Suprapubic skin (tissue), 4 donors: Measurements from ENCODE around the gene PVR. TPM values are rescaled to one million over a fixed set of nuclear protein-coding genes. Genes with fewer than 3 reads are reported as not detected.
"Not testable (repeated sequence)": the region's sequence is repeated elsewhere in the genome, so short reads cannot be mapped to it uniquely, and the experiment has no call there.

ENCODE experiments used
- DNase-seq, 2 donors: peaks; one replicate each; pipeline ENCODE4 v3.0.0-alpha.2; 2019; ENCODE audit warnings: low spot score in 2 of 2
- H3K27ac ChIP-seq: fragments of 200-600 bp; sonication (generic); one replicate; pipeline ENCODE4 v1.5.1; 2019
- H3K27me3 ChIP-seq: fragments of 200-600 bp; sonication (generic); one replicate; pipeline ENCODE4 v1.5.1; 2019
- H3K36me3 ChIP-seq: fragments of 200-600 bp; sonication (generic); one replicate; pipeline ENCODE4 v1.5.1; 2019
- H3K4me1 ChIP-seq: fragments of 200-600 bp; sonication (generic); one replicate; pipeline ENCODE4 v1.5.1; 2019
- H3K4me3 ChIP-seq: fragments of 200-600 bp; sonication (generic); one replicate; pipeline ENCODE4 v1.5.1; 2019; ENCODE audit warnings: mild to moderate bottlenecking
- H3K9me3 ChIP-seq: fragments of 200-600 bp; sonication (generic); one replicate; pipeline ENCODE4 v1.5.1; 2019
- EP300 ChIP-seq: sonication (generic); formaldehyde crosslinking; IDR thresholded peaks from one replicate; pipeline ENCODE4 v1.6.1; 2017; ENCODE audit warnings: antibody characterized with exemption
- POLR2A ChIP-seq, 2 donors: fragments of 450-650 bp; IDR thresholded peaks; one replicate each; pipeline ENCODE4 v1.6.1; 2017; ENCODE audit warnings: antibody characterized with exemption in 2 of 2, mild to moderate bottlenecking in 2 of 2, moderate library complexity in 2 of 2
- POLR2AphosphoS5 ChIP-seq, 3 donors: sonication (generic); formaldehyde crosslinking; IDR thresholded peaks; one replicate each; pipeline ENCODE4 v1.6.1; 2017; ENCODE audit warnings: antibody characterized with exemption in 3 of 3
- WGBS: methylation state at CpG from one replicate; pipeline ENCODE4 v1.1.5; 2018; 5-methylcytosine and 5-hydroxymethylcytosine counted together
- total RNA-seq, 4 donors: library from RNA; depleted of rRNA; stranded (reverse); fragments of >200 nt; gene quantifications; one replicate each; pipeline ENCODE4 v1.1.0, GENCODE V29; 2016
- TF ChIP-seq, protein P1 (sequence below), 2 donors: fragments of 200-600 bp in 1 of 2; fragments of 450-650 bp in 1 of 2; sonication (generic) in 1 of 2; IDR thresholded peaks; one replicate each; pipeline ENCODE4 v1.5.1; 2016 to 2019; ENCODE audit warnings: antibody characterized with exemption in 2 of 2, mild to moderate bottlenecking in 1 of 2, moderate library complexity in 1 of 2

The PVR gene
- total RNA-seq, 4 donors from 2014 or later, result 14.0 to 24.6 (median 15.5) TPM

GRCh38 chr19:44683434-44684210 lies 39.9 kb downstream of the PVR start:
- Histone ChIP-seq H3K27me3 (no peaks in the 10 kb centered on the region), H3K4me1 (no peaks in the 10 kb centered on the region), H3K4me3 (no peak overlapping the region), H3K9me3 (no peaks in the 10 kb centered on the region), H3K36me3 (peaks cover 9% of the 10 kb centered on the region), H3K27ac (no peak overlapping the region)
- 89% methylated on average over 4 of the region's 9 CpGs for WGBS
- DNase-seq, result no peak
- TF ChIP-seq EP300, result no peak
- TF ChIP-seq, protein P1, sequence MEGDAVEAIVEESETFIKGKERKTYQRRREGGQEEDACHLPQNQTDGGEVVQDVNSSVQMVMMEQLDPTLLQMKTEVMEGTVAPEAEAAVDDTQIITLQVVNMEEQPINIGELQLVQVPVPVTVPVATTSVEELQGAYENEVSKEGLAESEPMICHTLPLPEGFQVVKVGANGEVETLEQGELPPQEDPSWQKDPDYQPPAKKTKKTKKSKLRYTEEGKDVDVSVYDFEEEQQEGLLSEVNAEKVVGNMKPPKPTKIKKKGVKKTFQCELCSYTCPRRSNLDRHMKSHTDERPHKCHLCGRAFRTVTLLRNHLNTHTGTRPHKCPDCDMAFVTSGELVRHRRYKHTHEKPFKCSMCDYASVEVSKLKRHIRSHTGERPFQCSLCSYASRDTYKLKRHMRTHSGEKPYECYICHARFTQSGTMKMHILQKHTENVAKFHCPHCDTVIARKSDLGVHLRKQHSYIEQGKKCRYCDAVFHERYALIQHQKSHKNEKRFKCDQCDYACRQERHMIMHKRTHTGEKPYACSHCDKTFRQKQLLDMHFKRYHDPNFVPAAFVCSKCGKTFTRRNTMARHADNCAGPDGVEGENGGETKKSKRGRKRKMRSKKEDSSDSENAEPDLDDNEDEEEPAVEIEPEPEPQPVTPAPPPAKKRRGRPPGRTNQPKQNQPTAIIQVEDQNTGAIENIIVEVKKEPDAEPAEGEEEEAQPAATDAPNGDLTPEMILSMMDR (IDR thresholded peaks at IDR 0.05), result no peak
- no peak for TF ChIP-seq POLR2A (IDR thresholded peaks at IDR 0.05)
- TF ChIP-seq POLR2AphosphoS5 (IDR thresholded peaks at IDR 0.05), result no peak

DNA sequence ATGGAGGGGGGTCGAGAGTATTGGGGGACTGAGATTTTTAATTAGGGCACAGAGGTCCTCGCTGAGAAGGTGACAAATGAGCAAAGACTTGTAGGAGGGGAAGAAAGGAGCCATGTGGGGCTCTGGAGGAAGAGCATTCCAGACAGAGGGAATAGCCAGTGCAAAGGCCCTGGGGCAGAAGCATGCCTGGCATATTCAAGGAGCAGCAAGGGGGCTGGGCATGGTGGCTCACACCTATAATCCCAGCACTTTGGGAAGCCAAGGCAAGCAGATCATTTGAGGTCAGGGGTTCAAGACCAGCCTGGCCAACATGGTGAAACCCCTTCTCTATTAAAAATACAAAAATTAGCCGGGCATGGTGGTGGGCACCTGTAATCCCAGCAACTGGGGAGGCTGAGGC lies 40.7 kb downstream of the PVR start:
- H3K4me1 ChIP-seq, H3K4me3 ChIP-seq, DNase-seq, H3K36me3 ChIP-seq, H3K9me3 ChIP-seq, H3K27me3 ChIP-seq, H3K27ac ChIP-seq: not testable (repeated sequence)
- WGBS, result 95% methylated on average over 3 of the region's 3 CpGs

DNA sequence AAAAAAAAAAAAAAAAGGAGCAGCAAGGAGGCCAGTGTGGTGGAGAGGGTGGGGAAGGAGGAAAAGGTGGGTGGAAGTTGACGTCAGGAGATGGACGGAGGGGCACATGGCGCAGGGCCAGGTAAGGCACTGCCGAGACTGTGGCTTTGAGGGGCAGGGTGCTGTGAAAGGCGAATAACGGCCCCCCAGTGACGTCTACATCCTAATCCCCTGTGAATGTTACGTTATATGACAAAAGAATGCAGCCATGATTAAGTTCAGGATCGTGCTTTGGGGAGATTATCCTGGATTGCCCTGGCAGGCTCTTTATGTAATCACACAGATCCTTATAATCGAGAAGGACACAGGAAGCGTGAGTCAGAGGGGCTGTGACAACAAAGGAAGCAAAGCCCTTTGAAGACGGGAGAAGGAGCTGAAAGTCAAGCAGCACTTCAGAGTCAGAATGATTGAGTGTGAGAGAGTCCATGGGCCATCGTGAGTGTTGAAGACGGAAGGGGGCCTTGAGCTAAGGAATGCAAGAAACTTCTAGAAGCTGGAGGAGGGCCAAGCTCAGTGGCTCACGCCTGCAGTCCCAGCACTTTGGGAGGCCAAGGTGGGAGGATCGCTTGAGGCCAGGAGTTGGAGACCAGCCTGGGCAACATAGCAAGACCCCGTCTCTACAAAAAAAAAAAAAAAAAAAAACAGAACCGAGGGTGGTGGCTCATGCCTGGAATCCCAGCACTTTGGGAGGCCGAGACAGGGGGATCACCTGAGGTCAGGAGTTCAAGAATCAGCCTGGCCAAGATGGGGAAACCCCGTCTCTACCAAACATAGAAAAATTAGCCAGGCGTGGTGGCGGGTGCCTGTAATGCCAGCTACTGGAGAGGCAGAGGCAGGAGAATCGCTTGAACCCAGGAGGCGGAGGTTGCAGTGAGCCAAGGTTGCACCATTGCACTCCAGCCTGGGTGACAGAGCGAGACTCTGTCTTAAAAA lies 41.5 kb downstream of the PVR start:
- Histone ChIP-seq H3K27me3 (no peaks in the 10 kb centered on the region), H3K27ac (no peak overlapping the region), H3K4me3 (no peak overlapping the region), H3K36me3 (peaks cover 9% of the 10 kb centered on the region), H3K4me1 (peaks cover 5% of the 10 kb centered on the region), H3K9me3 (no peaks in the 10 kb centered on the region)
- WGBS, result 36% methylated on average over 25 of the region's 25 CpGs
- TF ChIP-seq POLR2AphosphoS5 (IDR thresholded peaks at IDR 0.05), result no peak
- DNase-seq, result no peak

- Histone ChIP-seq H3K9me3 (no peaks in the 10 kb centered on the region), H3K4me3 (no peak overlapping the region), H3K4me1 (peaks cover 5% of the 10 kb centered on the region), H3K27ac (no peak overlapping the region), H3K36me3 (peaks cover 5% of the 10 kb centered on the region), H3K27me3 (no peaks in the 10 kb centered on the region)
- DNase-seq, result no peak
- 68% methylated on average over 4 of the region's 4 CpGs for WGBS
- no peak for TF ChIP-seq POLR2A (IDR thresholded peaks at IDR 0.05)
- no peak for TF ChIP-seq POLR2AphosphoS5 (IDR thresholded peaks at IDR 0.05)
Observed at GRCh38 chr19:44685877-44686276, 42.2 kb downstream of the PVR start.

GRCh38 chr19:44686896-44687295 lies 43.2 kb downstream of the PVR start:
- Histone ChIP-seq H3K4me1 (peaks cover 6% of the 10 kb centered on the region), H3K36me3 (peaks cover 5% of the 10 kb centered on the region), H3K27ac (no peak overlapping the region), H3K27me3 (no peaks in the 10 kb centered on the region), H3K4me3 (no peak overlapping the region), H3K9me3 (no peaks in the 10 kb centered on the region)
- DNase-seq, result no peak
- TF ChIP-seq, protein P1 (IDR thresholded peaks at IDR 0.05), result no peak
- TF ChIP-seq EP300, result no peak
- TF ChIP-seq POLR2A (IDR thresholded peaks at IDR 0.05), result no peak
- no peak for TF ChIP-seq POLR2AphosphoS5 (IDR thresholded peaks at IDR 0.05)
- 68% methylated on average over 4 of the region's 4 CpGs for WGBS

- no peak overlapping the region for H3K4me3 ChIP-seq
- peaks cover 13% of the 10 kb centered on the region for H3K4me1 ChIP-seq
- no peak overlapping the region for H3K27ac ChIP-seq
- no peak for DNase-seq
- H3K36me3 ChIP-seq, result peaks cover 5% of the 10 kb centered on the region
- no peak for TF ChIP-seq POLR2AphosphoS5 (IDR thresholded peaks at IDR 0.05)
- TF ChIP-seq, protein P1 (IDR thresholded peaks at IDR 0.05), result no peak
- no peak for TF ChIP-seq POLR2A (IDR thresholded peaks at IDR 0.05)
- H3K27me3 ChIP-seq, result no peaks in the 10 kb centered on the region
- 92% methylated on average over 7 of the region's 7 CpGs for WGBS
- no peaks in the 10 kb centered on the region for H3K9me3 ChIP-seq
Observed at GRCh38 chr19:44687888-44688287, 44.2 kb downstream of the PVR start.
